Right cardiac atrium (tissue), 5 donors: ENCODE data around the gene PPP6R1. TPM values are rescaled to one million over a fixed set of nuclear protein-coding genes. Genes with fewer than 3 reads are reported as not detected.

Source experiments
- ATAC-seq, 2 donors: fragments of 200-7000 bp; cut with Tn5 transposase; one replicate each; pipeline versions ENCODE4 v1.8.0 to v1.9.1; 2020; ENCODE audit warnings: moderate library complexity in 2 of 2, mild to moderate bottlenecking in 1 of 2
- DNase-seq, 3 donors: peaks; one replicate each; pipeline ENCODE4 v3.0.0-alpha.2; 2020
- H3K27ac ChIP-seq: one replicate; pipeline ENCODE4 v1.5.1; 2013; ENCODE audit warnings: mild to moderate bottlenecking, low read length, control low read depth, moderate library complexity
- H3K27me3 ChIP-seq: one replicate; pipeline ENCODE4 v1.6.1; 2013; ENCODE audit not compliant: control insufficient read depth, insufficient read depth
- H3K4me1 ChIP-seq: one replicate; pipeline ENCODE4 v1.6.1; 2013; ENCODE audit warnings: low read length; ENCODE audit not compliant: control insufficient read depth, insufficient read depth
- H3K4me3 ChIP-seq: one replicate; pipeline ENCODE4 v1.5.1; 2013; ENCODE audit warnings: low read length, control low read depth
- H3K9me3 ChIP-seq: one replicate; pipeline ENCODE4 v1.6.1; 2013; ENCODE audit warnings: low read length; ENCODE audit not compliant: control insufficient read depth
- WGBS: extraction: QIAGEN DNeasy Blood & Tissue Kit; methylation state at CpG from one replicate; pipeline ENCODE4 v1.1.7; 2013; 5-methylcytosine and 5-hydroxymethylcytosine counted together
- intact Hi-C, 4 donors: fragments of 100-400 bp; cut with DNase I; formaldehyde crosslinking; loops; one replicate each; pipeline versions ENCODE4 v1.11.0 to v1.14.0; 2022 to 2023
- polyA plus RNA-seq: library from polyadenylated mRNA; stranded (reverse); fragments of 200-250 nt; gene quantifications from one replicate; pipeline ENCODE4 v1.2.3, GENCODE V29; 2013
- total RNA-seq, 4 donors: library from RNA; stranded (reverse); fragmentation: NEBNext Ultra II Directional; extraction: Animal tissue kit (Norgen Biotek cat#: 25700); gene quantifications; one replicate each; pipeline ENCODE4 v1.2.1, GENCODE V29; 2021
- donor health status: healthy with polysubstance abuse.
- donor health status: DM: no; HTN: yes; CAD: no.
- donor health status: DM: no; HTN: no; CAD: no.
- donor health status: DM: no; HTN: yes; CAD: no; lungs with severe emphysema.
- donor health status: DM: yes; HTN: yes; CAD: no.

The PPP6R1 gene
- total and polyA plus RNA-seq, 5 donors: 31.7 to 43.5 (median 39.4) TPM

GRCh38 chr19:55257461-55258420, 1.1 kb downstream of the PPP6R1 start:
- H3K9me3 ChIP-seq: no peaks in the 10 kb centered on the region
- no peaks in the 10 kb centered on the region for H3K27me3 ChIP-seq
- ATAC-seq (no peak), DNase-seq (no peak)
- H3K4me1 ChIP-seq: peaks cover 18% of the 10 kb centered on the region
- peak overlapping the region; percentile 70 for H3K4me3 ChIP-seq
- 2% methylated on average over 51 of the region's 51 CpGs for WGBS
- intact Hi-C loops: loop anchor here in 1 of 4 donors (2.0 kb wide), 1 partner anchor 21 kb away; no protein-coding TSS in a partner anchor
- H3K27ac ChIP-seq: peak overlapping the region; percentile 15

- DNase-seq (no peak), ATAC-seq (no peak)
- Histone ChIP-seq H3K4me3 (peak overlapping the region; percentile 70), H3K27ac (no peak overlapping the region), H3K27me3 (no peaks in the 10 kb centered on the region), H3K4me1 (peaks cover 18% of the 10 kb centered on the region), H3K9me3 (no peaks in the 10 kb centered on the region)
- intact Hi-C loops: no loop called here
- WGBS: 42% methylated on average over 22 of the region's 22 CpGs
These were observed 2.0 kb downstream of the PPP6R1 start for GRCh38 chr19:55256562-55257460.

GRCh38 chr19:55255618-55256423, 3.0 kb downstream of the PPP6R1 start:
- ATAC-seq (no peak), DNase-seq (peak in 2 of 3 donors; percentile 53 to 63)
- no peaks in the 10 kb centered on the region for H3K9me3 ChIP-seq
- no peaks in the 10 kb centered on the region for H3K27me3 ChIP-seq
- WGBS: 57% methylated on average over 17 of the region's 17 CpGs
- peaks cover 18% of the 10 kb centered on the region for H3K4me1 ChIP-seq
- no peak overlapping the region for H3K4me3 ChIP-seq
- no peak overlapping the region for H3K27ac ChIP-seq
- intact Hi-C loops: no loop called here

GRCh38 chr19:55254625-55254977, 4.2 kb downstream of the PPP6R1 start:
- no peaks in the 10 kb centered on the region for H3K9me3 ChIP-seq
- H3K4me3 ChIP-seq: no peak overlapping the region
- H3K27me3 ChIP-seq: no peaks in the 10 kb centered on the region
- WGBS: 42% methylated on average over 6 of the region's 6 CpGs
- H3K27ac ChIP-seq: no peak overlapping the region
- H3K4me1 ChIP-seq: peaks cover 16% of the 10 kb centered on the region
- intact Hi-C loops: no loop called here
- ATAC-seq (no peak), DNase-seq (peak in 1 of 3 donors; percentile 46)

GRCh38 chr19:55253842-55254624, 4.8 kb downstream of the PPP6R1 start:
- DNase-seq (peak in 1 of 3 donors; percentile 58), ATAC-seq (no peak)
- Histone ChIP-seq H3K27me3 (no peaks in the 10 kb centered on the region), H3K27ac (no peak overlapping the region), H3K4me1 (peaks cover 16% of the 10 kb centered on the region), H3K9me3 (no peaks in the 10 kb centered on the region), H3K4me3 (no peak overlapping the region)
- intact Hi-C loops: no loop called here
- 68% methylated on average over 23 of the region's 23 CpGs for WGBS

GRCh38 chr19:55252760-55253663, 5.8 kb downstream of the PPP6R1 start:
- no peaks in the 10 kb centered on the region for H3K27me3 ChIP-seq
- H3K27ac ChIP-seq: no peak overlapping the region
- intact Hi-C loops: no loop called here
- DNase-seq: no peak
- H3K4me1 ChIP-seq: peaks cover 16% of the 10 kb centered on the region
- no peak overlapping the region for H3K4me3 ChIP-seq
- ATAC-seq: no peak
- WGBS: 80% methylated on average over 21 of the region's 21 CpGs
- H3K9me3 ChIP-seq: no peaks in the 10 kb centered on the region

GRCh38 chr19:55251341-55252081, 7.3 kb downstream of the PPP6R1 start:
- intact Hi-C loops: no loop called here
- peaks cover 15% of the 10 kb centered on the region for H3K4me1 ChIP-seq
- H3K27me3 ChIP-seq: no peaks in the 10 kb centered on the region
- 58% methylated on average over 19 of the region's 19 CpGs for WGBS
- no peaks in the 10 kb centered on the region for H3K9me3 ChIP-seq
- DNase-seq (no peak), ATAC-seq (peak in 1 of 2 donors; percentile 5)
- H3K27ac ChIP-seq: no peak overlapping the region
- H3K4me3 ChIP-seq: no peak overlapping the region

GRCh38 chr19:55250262-55251036, 8.4 kb downstream of the PPP6R1 start:
- Histone ChIP-seq H3K27me3 (no peaks in the 10 kb centered on the region), H3K9me3 (no peaks in the 10 kb centered on the region), H3K4me3 (no peak overlapping the region), H3K4me1 (peaks cover 6% of the 10 kb centered on the region), H3K27ac (no peak overlapping the region)
- ATAC-seq (no peak), DNase-seq (no peak)
- WGBS: 92% methylated on average over 18 of the region's 18 CpGs
- intact Hi-C loops: no loop called here
